Measurements from ENCODE around the gene ONECUT1.

ONECUT1 gene

DNA sequence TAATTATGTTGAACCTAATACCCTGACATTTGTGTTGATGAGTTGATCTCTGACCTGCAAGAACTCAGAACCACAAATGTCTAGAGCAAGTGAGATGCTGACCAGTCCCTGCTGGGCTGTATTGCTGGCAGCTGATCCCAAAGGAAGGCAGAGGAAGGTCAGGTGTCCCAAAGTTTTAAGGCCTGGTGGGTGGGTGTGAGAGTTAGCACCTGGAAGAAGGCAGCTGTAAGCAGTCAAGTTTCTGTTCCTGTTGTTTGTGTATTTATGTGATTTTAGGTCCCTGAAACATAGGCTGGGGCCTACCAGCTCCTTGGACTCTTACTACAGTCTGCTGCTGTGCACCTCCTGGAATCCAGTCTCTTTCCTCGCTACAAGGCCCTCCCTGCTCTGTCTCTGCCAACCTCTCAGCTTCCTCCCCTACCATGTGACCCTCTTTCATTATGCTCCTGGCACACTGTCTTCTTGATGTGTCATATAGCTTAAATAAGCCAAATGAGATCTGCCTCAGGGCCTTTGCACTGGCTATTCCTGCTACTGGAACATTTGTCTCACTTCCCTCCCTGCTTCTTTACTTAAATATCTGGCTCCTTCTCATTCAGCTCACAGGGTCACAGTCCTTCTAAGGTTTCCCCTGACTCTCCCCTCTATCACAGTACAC, 80.0 kb downstream of the ONECUT1 start:
- no peak overlapping the region for H3K27ac ChIP-seq (ENCODE audit: low read depth, low read length)
- no peaks in the 10 kb centered on the region for H3K9me3 ChIP-seq (ENCODE audit: insufficient read depth, low read depth, low read length)
- peaks cover 4% of the 10 kb centered on the region for H3K4me1 ChIP-seq (ENCODE audit: insufficient read depth, low read length)
- WGBS, result 94% methylated on average over 1 of the region's 1 CpG
- H3K36me3 ChIP-seq (ENCODE audit: insufficient read depth, low read length), result no peaks in the 10 kb centered on the region
- no peak overlapping the region; the same call in 1 of the 2 replicates for H3K9ac ChIP-seq (ENCODE audit: low read depth, low read length)
- H3K4me3 ChIP-seq (ENCODE audit: low read length), result peak overlapping the region; percentile 54
- no peaks in the 10 kb centered on the region for H3K27me3 ChIP-seq (ENCODE audit: insufficient read depth, low read length)

DNA sequence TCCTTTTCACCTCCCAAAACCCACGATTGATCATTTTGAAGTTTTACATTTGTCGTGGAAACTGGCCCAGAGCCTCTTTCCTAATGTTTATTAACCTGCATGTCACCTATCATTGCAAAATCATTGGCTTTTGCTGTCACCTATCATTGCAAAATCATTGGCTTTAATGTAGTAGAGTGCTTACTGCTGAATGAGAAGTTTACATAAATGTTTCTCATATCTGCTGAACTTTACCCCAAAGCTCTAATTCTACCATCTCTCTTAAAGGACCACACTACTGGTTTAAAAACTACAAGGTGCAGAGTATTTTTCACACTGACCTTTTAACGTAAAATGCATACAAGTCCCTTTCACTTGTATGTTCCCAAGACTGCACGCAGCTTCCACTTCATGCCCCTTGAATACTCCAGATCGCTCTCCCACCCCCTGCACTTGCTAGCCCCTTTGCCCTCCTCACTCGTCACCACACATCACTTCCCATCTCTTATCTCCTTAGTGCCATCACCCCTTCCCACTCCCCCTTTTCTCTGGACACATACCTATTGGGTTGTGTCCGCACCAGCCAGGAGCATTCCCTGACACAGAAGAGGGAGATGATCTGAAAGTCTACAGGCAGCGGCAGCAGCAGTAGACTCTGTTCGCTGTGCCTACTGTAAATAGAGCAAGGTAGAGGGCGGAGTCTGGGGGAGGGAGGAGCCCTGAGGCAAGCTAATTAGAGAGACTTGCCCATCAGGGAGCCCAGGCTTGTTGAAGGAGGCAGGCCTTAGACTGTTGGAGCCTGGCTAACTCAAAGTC, 80.8 kb downstream of the ONECUT1 start:
- peak overlapping the region; percentile 54 for H3K4me3 ChIP-seq (ENCODE audit: low read length)
- no peaks in the 10 kb centered on the region for H3K36me3 ChIP-seq (ENCODE audit: insufficient read depth, low read length)
- H3K9me3 ChIP-seq (ENCODE audit: insufficient read depth, low read depth, low read length), result no peaks in the 10 kb centered on the region
- peak overlapping the region; percentile 42; the same call in 1 of the 2 replicates for H3K9ac ChIP-seq (ENCODE audit: low read depth, low read length)
- H3K4me1 ChIP-seq (ENCODE audit: insufficient read depth, low read length), result peaks cover 4% of the 10 kb centered on the region
- H3K27me3 ChIP-seq (ENCODE audit: insufficient read depth, low read length), result no peaks in the 10 kb centered on the region
- no peak overlapping the region for H3K27ac ChIP-seq (ENCODE audit: low read depth, low read length)
- 33% methylated on average over 10 of the region's 10 CpGs for WGBS
